Heart right ventricle (tissue), 16 donors: ENCODE data around the gene SARS1. TPM values are rescaled to one million over a fixed set of nuclear protein-coding genes. Genes with fewer than 3 reads are reported as not detected.
A peak's percentile ranks its signal among the peaks of the same experiment; 100 is the strongest.

Source experiments
- ATAC-seq, 8 donors: fragments of 200-7000 bp; cut with Tn5 transposase; one replicate each; pipeline ENCODE4 v1.9.1; 2020; ENCODE audit warnings: mild to moderate bottlenecking in 8 of 8, moderate library complexity in 8 of 8, moderate number of reproducible peaks in 1 of 8
- DNase-seq, 2 donors: peaks; one replicate each; pipeline ENCODE4 v3.0.0-alpha.2; 2020
- H3K27ac ChIP-seq, 10 donors: fragments of 200-600 bp; sonication (generic) in 2 of 10; one replicate each; pipeline versions ENCODE4 v1.5.0 to v1.8.0; 2020 to 2022; ENCODE audit warnings: mild to moderate bottlenecking in 3 of 10
- H3K27me3 ChIP-seq, 7 donors: fragments of 200-600 bp; one replicate each; pipeline ENCODE4 v1.8.0; 2021 to 2022; ENCODE audit warnings: mild to moderate bottlenecking in 2 of 7
- H3K36me3 ChIP-seq, 9 donors: fragments of 200-600 bp; sonication (generic) in 1 of 9; one replicate each; pipeline versions ENCODE4 v1.5.0 to v1.8.0; 2020 to 2022; ENCODE audit warnings: mild to moderate bottlenecking in 2 of 9
- H3K4me1 ChIP-seq, 9 donors: fragments of 200-600 bp; sonication (generic) in 1 of 9; one replicate each; pipeline versions ENCODE4 v1.5.0 to v1.8.0; 2020 to 2022; ENCODE audit warnings: mild to moderate bottlenecking in 4 of 9
- H3K4me3 ChIP-seq, 10 donors: fragments of 200-600 bp; sonication (generic) in 2 of 10; one replicate each; pipeline versions ENCODE4 v1.5.0 to v1.8.0; 2020 to 2022; ENCODE audit warnings: mild to moderate bottlenecking in 7 of 10, moderate library complexity in 2 of 10
- H3K9me3 ChIP-seq, 11 donors: fragments of 200-600 bp in 10 of 11; sonication (generic) in 2 of 11; one replicate each; pipeline versions ENCODE4 v1.5.0 to v1.8.0; 2013 to 2022; ENCODE audit warnings: mild to moderate bottlenecking in 2 of 11, control low read depth in 1 of 11, moderate library complexity in 1 of 11
- CTCF ChIP-seq, 9 donors: fragments of 200-600 bp; sonication (generic) in 2 of 9; IDR thresholded peaks; one replicate each; pipeline versions ENCODE4 v1.5.0 to v1.8.0; 2021 to 2022; ENCODE audit warnings: antibody characterized with exemption in 9 of 9, mild to moderate bottlenecking in 5 of 9, moderate library complexity in 1 of 9
- WGBS, 2 donors: extraction: QIAGEN DNeasy Blood & Tissue Kit; methylation state at CpG; one replicate each; pipeline ENCODE4 v1.1.7; 2013; ENCODE audit warnings: inconsistent platforms in 1 of 2; 5-methylcytosine and 5-hydroxymethylcytosine counted together
- intact Hi-C, 10 donors: fragments of 100-400 bp; cut with DNase I; formaldehyde crosslinking; loops; one replicate each; pipeline versions ENCODE4 v1.11.1 to v1.14.2; 2022
- polyA plus RNA-seq, 2 donors: library from polyadenylated mRNA; stranded (reverse); fragments of 200-250 nt; gene quantifications; one replicate each; pipeline ENCODE4 v1.2.3, GENCODE V29; 2013
- total RNA-seq, 10 donors: library from RNA; stranded (reverse); fragmentation: NEBNext Ultra II Directional in 3 of 10; extraction: Animal tissue kit (Norgen Biotek cat#: 25700) in 3 of 10; gene quantifications; one replicate each; pipeline versions ENCODE4 v1.2.1 to v1.2.4, GENCODE V29; 2021 to 2023
- donor health status: Arrhythmogenic right ventricular cardiomyopathy.
- donor health status: ischemic (EF 13 %, LVEDD 7.1; RV severe dilation, severe dysfunction).
- donor health status: healthy with polysubstance abuse.
- donor health status: DM: no; HTN: yes; CAD: no.
- donor health status: DM: no; HTN: no; CAD: no.
- donor health status: ischemic (EF 25% LVEDD 6.9; RV normal size, moderate dysfunction).
- donor health status: ischemic (EF 25% LVEDD 5.7; RV mildly dilated, moderate dysfunction).
- donor health status: healthy.
- donor health status: DM: yes; HTN: yes; CAD: no.
- donor health status: Ischemic cardiomyopathy.
- donor health status: ischemic (EF 35%, LVEDD 5.7; RV mildly dilated, moderate dysfunction).
- donor health status: nonischemic (EF 11% LVEDD 7.7; RV severe dilation, severe dysfunction).
- donor health status: DM: yes; HTN: yes; CAD: no.
- donor health status: PGD.
- donor health status: ischemic (EF 29% LVEDD 5.4; RV normal size, mild dysfunction).
- donor health status: nonischemic (EF 23%, LVEDD 6.1; RV moderate dilation, normal function).

The SARS1 gene
- total and polyA plus RNA-seq, 12 donors: 38.3 to 153 (median 99.2) TPM

- WGBS, 2 donors: 96 to 97% methylated on average over 7 of the region's 7 CpGs
- no peak for TF ChIP-seq CTCF (IDR thresholded peaks at IDR 0.05)
Measured at GRCh38 chr1:109248444-109248796, 34.7 kb downstream of the SARS1 start.

GRCh38 chr1:109248797-109249629 lies 35.3 kb downstream of the SARS1 start, which contains the start of gene CELSR2:
CELSR2 (plus strand) TSS chr1:109249539; CDS start chr1:109250080, 541 bp downstream.
- whole genome bisulfite sequencing, 2 donors: 14 to 15% methylated on average over 49 of the region's 49 CpGs
- peak in 1 of 2 donors; percentile 68 for DNase-seq
- intact Hi-C loops: no loop called here
- peak; percentile 43 to 72 (median 66) for ATAC-seq
- Histone ChIP-seq H3K27ac (no peak within 1 kb of the TSS), H3K27me3 (peaks cover 0 to 27% (median 8%) of the 10 kb centered on the region in 7 donors), H3K4me3 (peak within 1 kb of the TSS in 9 of 10 donors; percentile 44 to 77 (median 57)), H3K9me3 (no peaks in the 10 kb centered on the region), H3K36me3 (no peaks in the 10 kb centered on the region), H3K4me1 (peaks cover 6 to 23% (median 13%) of the 10 kb centered on the region in 9 donors)
- TF ChIP-seq CTCF (IDR thresholded peaks at IDR 0.05): no peak

More at GRCh38 chr1:109248444-109248796, 34.7 kb downstream of the SARS1 start:
- no peak overlapping the region for H3K4me3 ChIP-seq
- peaks cover 0 to 27% (median 9%) of the 10 kb centered on the region in 7 donors for H3K27me3 ChIP-seq
- H3K9me3 ChIP-seq: no peaks in the 10 kb centered on the region
- intact Hi-C loops: no loop called here
- no peaks in the 10 kb centered on the region for H3K36me3 ChIP-seq
- H3K27ac ChIP-seq: no peak overlapping the region
- DNase-seq (no peak), ATAC-seq (no peak)
- peaks cover 0 to 17% (median 7%) of the 10 kb centered on the region in 9 donors for H3K4me1 ChIP-seq

- WGBS, 2 donors: 3% methylated on average over 60 to 80 of the region's 80 CpGs
- DNase-seq: no peak
- intact Hi-C loops: no loop called here
Measured at GRCh38 chr1:109249654-109250401, 36.1 kb downstream of the SARS1 start.

More at GRCh38 chr1:109249654-109250401, 36.1 kb downstream of the SARS1 start:
- no peak for TF ChIP-seq CTCF (IDR thresholded peaks at IDR 0.05)
- Histone ChIP-seq H3K27me3 (peaks cover 0 to 27% (median 8%) of the 10 kb centered on the region in 7 donors), H3K4me1 (peaks cover 10 to 31% (median 21%) of the 10 kb centered on the region in 9 donors), H3K36me3 (no peaks in the 10 kb centered on the region), H3K27ac (no peak overlapping the region), H3K9me3 (no peaks in the 10 kb centered on the region), H3K4me3 (peak overlapping the region in 9 of 10 donors; percentile 44 to 77 (median 57))
- peak in 2 of 8 donors; percentile 3 to 16 for ATAC-seq
